Stimulated activated CD8-positive, alpha-beta memory T cell treated with anti-CD3 and anti-CD28 coated beads, Interleukin-12 subunit alpha, Interleukin-12 subunit beta, amount 100 ng/mL, for 24 hours (primary cell): ENCODE results near the gene NUP214.
"Not testable (repeated sequence)": the region's sequence is repeated elsewhere in the genome, so short reads cannot be mapped to it uniquely, and the experiment has no call there.

ENCODE experiments used
- DNase-seq: peaks from one replicate; pipeline ENCODE4 v3.0.0-alpha.2; 2020; ENCODE audit errors: extremely low read depth

NUP214 gene

DNA sequence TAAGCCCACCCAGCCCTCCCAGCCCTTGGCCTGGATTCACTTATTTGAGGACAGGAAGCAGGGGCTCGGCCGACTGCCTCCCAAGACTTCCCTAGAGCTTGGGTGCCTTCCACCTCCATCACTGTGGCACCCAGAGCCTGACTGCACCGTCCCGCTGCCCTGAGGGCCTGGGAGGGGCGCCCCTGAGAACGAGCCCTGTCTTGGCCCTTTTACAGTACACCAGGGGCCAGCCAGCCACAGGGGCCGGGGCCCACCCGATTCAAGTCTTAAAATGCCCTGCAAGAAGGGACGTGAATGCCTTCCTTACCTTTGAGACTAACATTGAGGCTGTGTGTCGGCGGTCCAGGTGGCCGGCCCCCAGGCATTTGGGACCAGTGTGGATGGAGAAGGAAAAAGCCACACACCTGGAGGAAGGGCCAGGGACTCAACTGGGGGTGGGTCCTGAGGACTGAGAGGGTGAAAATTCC is 134.1 kb downstream of the NUP214 start:
- DNase-seq: no peak

DNA sequence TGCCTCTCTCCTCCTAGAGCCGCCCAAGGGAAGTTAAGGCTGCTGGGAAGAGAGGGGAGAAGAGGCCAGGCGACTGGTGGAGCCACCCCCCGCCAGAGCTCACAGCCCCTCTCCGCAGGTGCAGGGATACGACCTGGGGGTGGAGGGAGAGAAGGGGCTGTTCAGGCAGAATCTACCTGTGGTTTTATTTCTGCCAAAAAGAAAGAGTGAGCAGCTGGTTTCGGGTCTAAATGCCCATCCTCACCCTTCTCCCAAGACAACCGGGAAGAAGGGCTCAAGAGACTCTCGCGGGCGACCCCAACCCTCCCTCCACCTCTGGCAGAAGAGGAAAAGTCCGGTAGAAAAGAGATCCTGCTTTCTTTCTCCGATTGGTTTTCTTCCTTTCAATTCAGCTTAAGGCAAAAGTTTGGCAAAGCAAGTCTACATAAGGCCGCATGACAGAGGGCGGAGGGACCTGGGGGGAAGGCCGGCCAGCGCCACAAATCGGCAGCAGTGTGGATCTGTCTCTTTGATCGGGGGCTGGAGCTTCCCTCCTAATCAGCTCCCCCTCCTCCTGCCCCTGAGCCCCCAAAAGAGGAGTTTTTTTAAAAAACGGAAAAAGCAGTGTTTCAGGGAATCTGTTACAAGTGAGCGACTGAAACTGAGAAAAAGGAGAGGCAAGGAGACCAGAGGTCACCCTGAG is 134.7 kb downstream of the NUP214 start:
- DNase-seq: no peak

DNA sequence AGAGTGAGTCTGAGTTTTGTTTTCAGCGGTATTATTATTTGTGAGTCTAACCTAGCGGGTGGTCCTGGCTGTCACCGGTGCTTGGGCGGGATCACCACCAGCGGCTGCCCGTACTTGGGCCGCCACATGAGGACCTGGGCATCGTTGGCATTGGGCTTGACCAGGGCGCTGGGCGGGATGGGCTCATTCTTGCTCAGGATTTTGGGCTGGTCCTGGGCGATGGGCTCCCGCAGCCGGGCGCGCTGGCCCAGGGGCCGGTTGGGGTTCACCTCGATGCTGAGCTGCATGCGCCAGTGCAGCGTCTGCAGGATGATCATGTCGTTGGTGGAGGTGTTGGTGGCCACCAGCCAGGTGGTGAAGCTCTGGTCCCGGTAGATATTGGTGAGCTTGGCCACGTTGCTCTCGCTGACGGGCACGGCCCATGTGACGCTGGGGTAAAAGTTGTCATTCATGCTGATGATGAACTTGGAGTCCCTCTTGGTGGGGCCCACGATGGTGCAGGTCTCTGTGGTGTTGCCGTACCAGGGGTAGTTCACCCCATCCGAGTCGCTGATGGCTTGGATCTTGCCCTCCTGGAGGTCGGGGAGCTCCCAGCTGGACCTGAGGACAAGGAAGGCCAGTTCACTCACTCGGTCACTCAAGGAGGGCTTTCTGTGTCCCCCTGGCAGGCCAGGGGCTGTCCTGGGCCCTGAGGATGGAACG is 135.5 kb downstream of the NUP214 start:
- DNase-seq: no peak

DNA sequence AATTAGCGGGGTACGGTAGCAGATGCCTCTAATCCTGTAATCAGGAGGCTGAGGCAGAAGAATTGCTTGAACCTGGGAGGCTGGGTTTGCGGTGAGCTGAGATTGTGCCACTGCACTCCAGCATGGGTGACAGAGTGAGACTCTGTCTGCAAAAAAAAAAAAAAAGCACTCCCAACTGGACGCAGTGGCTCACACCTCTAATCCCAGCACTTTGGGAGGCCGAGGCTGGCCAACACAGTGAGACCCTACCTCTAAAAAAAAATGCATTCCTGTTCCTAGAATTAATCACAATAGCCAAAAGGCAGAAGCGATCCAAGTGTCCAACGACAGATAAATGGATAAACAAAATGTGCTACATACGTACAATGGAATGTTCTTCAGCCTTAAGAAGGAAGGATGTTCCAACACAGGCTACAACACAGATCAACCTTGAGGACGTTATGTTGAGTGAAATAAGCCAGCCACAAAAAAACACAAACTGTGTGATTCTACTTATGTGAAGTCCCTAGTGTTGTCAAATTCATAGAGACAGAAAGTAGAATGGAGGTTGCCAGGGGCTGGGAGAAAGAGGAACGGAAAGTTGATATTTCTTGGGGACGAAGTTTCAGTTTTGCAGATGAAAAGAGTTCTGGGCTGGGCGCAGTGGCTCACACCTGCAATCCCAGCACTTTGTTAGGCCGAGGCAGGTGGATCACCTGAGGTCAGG is 137.1 kb downstream of the NUP214 start:
- DNase-seq: no peak

DNA sequence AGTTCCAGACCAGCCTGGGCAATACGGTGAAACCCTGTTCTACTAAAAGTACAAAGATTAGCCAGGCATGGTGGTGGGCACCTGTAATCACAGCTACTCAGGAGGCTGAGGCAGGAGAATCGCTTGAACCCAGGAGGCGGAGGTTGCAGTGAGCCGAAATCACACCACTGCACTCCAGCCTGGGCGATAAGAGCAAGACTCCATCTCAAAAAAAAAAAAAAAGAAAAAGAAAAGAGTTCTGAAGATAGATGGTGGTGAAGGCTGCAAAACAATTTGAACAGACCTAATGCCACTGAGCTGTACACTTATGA is 137.6 kb downstream of the NUP214 start:
- not testable (repeated sequence) for DNase-seq

DNA sequence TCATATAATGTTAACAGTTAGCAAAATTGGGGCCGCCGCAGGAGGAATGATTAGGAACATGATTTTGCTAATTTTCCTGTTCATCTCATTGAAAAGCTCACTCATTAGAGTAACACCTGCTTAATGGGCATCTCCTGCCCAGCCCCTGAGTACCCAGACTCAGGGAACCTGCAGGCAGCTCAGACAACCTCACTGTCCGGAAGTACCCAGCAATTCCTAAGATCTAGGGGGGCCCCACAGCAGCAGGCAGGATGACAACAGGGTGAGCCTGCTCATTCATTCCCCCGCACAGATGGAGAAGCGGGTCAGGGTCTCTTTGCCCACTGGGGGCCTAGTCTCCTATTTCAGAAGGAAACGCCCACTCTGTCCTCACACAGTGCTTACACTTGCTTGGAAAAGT is 138.3 kb downstream of the NUP214 start:
- no peak for DNase-seq

DNA sequence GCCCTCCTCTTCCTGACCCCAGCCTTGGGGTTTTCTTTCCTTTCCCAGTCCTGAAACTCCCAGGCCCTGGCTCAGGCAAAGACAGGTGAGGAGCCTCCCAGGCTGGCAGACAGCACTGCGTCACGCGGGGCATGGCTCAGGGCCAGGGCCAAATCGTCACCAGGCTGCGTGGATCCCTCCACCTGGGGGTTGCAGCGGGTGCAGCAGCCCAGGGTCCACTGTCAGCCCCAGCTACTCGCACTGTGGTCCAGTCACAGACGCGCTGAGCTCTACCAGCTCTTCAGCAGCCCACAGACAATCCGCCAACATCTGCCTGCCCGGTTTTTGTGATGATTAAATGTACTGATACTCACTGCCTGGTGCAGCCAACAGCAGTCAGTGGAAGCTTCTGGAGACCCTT is 138.8 kb downstream of the NUP214 start:
- DNase-seq: no peak

DNA sequence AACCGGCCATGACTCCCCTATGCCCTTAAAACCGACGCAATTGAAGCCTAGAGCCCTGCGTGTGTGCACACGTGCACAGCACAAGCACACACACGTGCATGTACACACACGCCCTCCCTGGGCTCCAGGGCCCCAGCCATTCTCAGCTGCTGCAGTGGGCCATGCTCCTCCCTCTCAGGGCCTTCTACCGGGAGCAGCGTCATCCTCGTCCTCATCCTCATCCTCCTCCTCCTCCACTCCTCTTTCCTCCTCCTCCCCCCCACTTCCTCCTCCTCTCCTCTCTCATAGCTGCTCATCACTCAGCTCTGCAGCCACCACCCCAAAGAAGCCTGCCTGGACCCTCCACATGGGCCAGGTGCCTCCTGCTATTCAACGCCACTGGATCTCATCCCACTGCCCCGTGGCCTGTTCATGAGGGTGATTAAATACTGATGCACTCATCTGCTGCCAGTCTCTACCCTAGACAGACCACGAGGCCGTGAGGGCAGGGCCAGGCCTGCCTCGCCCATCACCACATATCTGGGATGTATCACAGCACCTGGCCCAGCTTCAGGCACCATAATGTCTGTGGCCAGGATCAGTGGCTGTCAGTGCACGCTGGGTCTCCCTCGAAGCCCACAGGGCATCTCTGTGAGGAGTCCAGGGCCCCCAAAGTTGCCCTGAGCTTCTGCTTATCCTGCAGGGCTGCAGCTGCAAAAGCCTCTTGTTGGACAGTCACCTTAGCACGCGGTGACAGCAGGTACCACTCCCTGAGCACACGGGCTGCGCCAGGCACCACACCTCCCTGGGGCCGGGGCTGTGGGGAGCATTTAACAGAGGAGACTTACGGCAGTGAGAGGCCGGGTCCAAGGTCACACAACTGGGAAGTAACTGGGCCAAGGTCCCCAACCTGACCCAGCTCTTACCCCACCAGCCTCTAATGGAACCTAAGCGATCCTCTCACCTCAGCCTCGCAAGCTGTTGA is 141.2 kb downstream of the NUP214 start:
- no peak for DNase-seq

DNA sequence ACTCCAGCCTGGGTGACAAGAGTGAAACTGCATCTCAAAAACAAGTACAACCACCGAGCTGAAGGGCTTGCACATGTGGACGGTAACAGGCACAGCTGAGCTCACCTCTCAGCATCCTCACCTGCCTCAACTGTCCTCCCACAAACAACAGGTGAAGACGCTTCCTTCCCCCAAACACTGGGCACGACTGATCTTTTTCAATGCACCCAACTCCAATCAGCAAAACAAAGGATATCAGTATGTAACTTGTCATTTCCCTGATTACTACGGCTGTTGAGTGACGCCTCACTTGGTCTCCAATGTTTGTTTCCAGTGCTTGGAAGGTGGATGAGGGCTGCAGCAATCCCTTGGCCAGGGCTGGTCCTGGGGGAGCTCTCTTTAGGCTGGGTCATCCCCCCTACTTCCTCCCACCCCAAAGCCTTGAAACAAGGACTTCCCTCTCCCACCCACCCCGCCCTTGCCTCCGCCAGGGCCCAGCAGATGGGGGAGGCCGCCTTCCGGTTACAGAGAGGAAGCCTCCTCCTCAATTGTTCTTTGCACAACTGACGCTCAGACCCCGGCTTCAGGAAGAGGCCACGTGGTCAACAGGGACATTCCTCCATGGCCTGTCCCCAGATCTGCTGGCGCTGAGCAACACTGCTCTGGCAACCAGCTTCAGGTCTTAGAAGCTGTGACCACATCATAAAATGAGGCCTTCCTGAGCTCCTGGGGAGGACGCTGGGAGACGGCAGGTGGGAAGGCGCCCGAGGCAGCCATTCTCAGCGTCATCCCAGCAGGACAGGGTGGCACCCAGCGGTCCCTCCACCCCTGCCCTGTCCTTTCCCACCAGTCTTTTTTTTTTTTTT is 145.0 kb downstream of the NUP214 start:
- DNase-seq: no peak

DNA sequence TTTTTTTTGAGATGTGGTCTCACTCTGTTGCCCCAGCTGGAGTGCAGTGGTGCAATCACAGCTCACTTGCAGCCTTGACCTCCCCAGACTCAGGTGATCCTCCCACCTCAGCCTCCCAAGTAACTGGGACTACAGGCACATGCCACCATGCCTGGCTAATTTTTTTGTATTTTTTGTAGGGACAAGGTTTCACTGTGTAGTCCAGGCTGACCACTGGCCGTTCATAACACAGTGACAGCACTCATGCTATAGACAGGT is 145.6 kb downstream of the NUP214 start:
- not testable (repeated sequence) for DNase-seq

DNA sequence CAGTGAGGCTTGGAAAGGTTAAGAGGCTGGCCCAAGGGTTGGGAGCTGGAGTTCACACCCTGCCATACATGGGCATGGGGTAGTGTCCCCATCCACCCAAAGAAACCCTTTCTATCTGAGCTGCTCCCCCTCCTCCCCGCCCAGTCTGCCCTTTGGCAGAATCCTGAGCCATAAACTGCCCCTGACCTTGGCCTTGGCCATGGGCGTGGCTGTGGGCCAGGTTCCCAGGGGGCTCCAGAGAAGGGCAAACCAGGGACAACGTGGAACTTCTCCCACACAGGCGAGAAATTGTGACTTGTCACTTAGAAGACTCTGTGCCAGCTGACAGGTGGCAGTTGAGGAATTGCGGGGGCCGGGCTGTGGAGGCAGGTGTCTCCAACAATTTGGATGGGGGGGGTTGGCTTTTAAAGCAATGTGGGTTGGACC is 146.1 kb downstream of the NUP214 start:
- DNase-seq: no peak

DNA sequence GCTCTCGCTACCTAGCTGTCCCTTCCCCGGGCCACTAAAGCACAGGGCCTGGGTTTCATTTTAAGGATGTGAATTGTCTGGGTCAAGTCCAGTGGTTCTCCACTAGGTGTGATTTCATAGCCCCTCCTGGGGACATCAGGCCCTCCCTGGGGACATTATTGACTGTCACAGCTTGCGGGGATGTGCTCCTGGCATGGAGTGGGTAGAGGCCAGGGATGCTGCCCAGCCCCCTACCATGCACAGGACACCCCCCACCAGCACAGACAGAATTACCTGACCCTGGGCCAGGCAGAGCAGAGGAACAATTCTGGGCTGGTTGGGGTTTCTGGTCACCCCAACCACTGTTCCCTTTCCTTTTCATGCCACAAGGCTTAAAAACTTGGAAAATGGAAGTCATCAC is 146.8 kb downstream of the NUP214 start:
- DNase-seq: no peak

DNA sequence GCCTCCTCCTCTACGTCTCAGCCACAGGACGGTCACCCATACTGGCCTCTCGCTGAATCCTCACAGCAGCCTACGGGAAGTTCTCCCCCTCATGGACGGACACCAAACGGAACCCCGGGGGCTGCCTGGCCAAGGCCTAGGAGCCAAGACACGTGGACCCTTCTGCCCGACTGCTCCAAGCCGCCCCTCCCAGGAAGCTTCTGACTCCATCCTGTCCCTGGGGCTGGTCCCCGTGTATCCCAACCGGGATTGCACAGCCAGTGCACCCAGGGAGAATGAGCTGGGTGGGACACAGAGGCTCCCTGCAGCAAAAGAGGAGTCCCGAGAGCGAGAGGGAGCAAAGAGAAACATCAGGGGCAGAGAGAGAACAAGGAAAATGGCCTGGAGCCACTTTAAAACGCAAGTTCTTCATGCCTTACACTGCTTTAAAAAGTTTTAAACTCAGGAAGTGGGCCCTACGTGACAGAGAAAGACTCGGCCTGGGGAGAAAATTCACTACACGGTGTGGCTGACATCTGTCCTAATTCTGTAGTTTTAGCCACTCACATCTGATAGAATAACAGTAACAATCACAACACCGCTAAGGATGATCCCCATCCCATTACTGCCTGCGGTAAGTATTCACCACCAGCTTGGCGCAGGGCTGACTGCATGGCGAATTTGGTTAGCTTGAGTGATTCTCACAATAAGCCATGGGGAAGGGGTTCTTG is 147.9 kb downstream of the NUP214 start:
- DNase-seq: no peak

DNA sequence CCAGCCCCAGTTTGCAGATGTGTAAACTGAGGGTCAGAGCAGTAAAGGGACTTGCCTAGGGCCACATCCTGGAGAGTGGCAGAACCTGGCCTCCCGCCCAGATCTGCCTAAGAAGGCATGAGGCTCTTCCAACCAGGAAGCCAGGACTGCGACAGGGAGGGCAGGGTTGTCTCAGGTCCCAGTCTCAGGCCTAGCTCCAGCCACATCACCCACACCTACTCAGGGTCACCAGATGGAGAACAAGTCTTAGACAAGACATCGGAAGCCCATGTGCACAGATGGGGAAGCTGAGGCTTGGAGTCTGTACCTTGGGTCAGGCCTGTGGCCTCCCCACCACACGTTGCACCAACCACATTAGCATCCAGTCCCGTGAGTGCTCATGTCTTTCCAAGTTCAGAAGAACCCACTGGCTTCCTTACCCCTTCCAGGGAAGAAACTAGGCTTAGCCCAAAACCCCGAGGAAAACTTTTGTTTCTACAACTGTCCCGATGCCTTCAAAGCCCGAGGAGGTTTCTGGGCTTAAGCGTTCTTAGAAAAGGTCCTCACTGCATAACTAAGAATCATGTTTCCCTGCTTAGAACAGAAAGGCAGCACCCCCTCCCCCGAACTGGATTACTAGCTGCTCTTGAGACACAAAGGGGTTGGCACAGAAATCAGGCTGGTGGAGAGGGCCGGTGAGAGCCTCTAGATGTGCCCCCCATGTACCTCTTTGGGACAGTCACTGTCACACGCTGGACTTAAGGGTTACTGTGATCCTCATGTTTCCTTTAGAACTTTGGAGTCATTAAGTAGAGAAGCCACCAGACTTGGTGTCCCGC is 148.7 kb downstream of the NUP214 start:
- no peak for DNase-seq

DNA sequence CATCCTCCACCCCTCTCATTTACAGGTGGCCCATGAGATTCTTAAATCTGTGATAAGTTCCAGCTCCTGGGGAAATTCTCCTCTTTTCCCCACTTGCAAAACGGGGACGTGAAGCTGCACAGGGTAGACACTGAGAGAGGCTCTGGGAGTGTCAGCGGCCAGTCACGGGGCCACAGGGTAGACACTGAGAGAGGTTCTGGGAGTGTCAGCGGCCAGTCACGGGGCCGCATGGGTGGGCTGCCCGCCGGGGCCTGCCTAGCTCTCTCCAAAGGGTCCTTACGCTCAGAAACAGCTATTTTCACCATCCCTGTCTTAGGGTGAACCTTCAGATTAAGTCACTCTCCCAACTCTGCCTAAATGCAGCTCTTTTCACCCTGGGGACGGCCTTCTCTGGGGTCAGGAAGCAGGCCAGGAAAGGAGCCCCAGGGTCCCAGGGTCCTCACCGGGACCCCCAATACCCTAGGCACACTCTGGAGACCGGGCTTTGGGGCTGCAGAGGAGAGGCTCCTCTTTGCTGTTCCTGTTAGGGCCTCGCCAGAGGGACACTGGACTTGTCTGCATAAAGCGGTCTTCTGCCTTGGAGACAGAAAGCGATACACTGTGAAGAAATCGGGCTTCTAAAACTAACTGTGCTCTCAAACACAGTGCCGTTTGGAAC is 149.4 kb downstream of the NUP214 start:
- no peak for DNase-seq

DNA sequence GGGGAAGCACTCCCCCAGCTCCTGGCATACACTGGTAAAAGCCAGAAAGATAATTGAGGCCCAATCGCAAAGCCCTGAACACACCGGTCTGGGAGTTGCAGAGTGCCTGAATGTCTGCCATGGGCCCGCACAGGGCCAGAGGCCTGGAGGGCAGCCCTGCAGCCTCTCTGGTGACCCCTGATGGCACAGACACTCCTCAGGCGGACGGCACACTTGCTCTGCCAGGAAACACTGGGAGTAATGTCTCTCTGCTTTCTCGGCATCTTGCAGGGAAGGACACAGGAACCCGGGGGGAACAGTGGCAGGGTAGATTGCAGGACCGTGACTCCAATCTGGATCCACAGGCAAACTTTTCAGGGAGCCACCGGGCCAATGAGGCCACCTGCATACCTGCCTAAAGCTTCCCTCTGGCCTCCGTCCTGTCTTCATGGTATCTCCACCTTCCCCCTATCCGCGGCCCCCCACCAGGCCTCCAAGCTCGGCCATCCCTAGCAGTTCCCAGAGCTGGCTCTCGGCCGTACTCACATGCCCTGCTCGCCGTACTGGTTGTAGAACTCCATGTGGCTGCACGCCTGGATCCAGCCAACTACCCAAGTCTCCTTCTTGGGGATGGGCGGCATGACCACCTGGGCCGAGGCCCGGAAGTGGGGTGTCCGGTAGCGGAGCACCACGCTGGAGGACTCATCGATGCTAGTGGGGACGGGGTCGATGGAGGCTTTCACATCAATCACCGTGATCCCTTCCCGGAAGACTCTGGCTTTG is 150.1 kb downstream of the NUP214 start:
- DNase-seq: no peak

DNA sequence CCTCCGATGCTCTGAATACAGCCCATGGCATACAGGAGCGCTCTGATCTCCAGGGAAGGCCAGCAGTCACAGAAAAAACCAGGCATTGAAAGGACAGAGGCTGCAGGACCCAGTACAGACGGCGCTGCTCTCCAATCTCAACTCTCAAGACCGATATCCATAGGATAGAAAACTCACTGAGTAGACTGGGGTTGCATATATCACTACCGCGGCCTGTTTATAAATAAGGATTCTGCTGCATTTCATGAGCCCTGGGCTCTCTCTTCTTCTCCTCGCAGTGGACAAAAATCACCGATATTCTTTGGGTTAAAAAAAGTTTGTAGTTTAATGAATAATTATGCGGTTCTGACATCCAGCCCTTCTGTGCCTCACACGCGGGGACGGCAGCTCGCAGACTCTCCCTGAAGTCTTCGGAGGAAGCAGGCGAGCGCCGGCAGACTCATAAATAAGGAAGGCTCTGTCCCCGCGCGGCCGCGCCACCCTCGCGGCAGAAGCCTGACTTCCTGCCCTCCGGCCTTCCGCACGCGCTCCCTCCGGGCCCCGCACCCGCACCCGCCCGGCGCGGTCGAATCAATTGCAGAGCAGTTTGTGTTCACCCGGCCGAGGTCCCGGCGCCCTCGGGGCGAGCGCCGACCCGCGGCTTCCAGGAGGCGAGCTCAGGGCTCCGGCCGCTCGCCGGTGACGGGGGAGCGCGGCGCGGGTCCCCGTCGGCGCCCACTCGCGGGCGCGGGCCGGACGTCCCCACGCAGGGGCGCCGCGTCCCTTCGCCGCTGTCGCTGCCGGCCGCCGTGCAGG is 150.9 kb downstream of the NUP214 start, which contains the start of gene FAM78A:
TSS of gene FAM78A (minus strand) at position 417 of the 795 bp plus-strand sequence. CDS start at position 86, 331 bp downstream.
- no peak for DNase-seq
